HG02610 (cell line): ENCODE measurements around the gene SNRNP200.

Experiments used
- ATAC-seq: cut with Tn5 transposase; IDR thresholded peaks from one replicate; pipeline ENCODE4 v1.9.1; 2021; ENCODE audit warnings: mild to moderate bottlenecking, moderate library complexity; ENCODE audit not compliant: unreplicated experiment

The SNRNP200 gene

DNA sequence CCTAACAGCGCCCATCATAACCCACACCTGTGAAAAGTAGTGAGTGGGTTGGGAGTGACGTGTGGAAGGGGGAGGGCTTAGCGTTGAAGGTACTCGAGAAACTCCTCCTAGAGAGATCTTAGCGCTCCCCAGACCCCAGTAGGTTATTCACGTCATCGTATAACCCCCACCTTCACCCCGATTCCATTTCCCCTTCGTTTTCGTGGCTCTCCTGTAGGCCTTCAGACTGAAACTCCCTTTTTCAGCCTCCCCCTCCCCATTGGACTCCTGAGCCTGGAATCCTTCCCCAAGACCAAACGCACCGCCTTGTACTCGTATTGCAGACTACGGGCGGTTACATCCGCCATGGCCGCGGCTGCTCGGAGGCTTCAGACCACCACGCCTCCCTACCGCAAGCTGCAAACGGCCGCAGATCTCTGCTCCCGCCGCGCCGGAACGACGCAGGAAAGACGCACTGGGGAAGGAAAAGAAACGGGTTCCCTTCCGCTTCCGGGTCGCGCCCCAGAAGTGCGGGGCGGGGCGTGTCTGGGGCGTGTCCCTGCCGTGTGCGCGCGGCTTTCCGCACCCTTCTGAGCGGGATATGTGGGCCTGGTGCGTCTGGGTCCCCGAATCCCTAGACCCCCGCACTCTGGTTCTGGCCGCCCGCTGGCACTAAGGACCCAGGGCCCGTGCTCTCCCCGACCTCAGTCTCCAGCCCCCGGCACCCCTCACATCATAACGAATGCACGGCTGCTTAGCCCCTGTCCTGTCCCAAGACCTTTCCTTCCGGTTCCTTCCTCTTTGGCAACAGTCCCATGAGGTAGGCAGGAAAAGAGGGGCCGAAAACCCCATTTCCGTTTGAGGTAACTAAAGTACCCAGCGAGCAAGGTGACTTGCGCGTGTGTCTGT lies at the start of gene SNRNP200:
Gene SNRNP200, minus strand, starts transcription at position 456 of the 888 bp plus-strand sequence. Its CDS starts 109 bp downstream, at position 347.
- ATAC-seq, result peak; percentile 87

DNA sequence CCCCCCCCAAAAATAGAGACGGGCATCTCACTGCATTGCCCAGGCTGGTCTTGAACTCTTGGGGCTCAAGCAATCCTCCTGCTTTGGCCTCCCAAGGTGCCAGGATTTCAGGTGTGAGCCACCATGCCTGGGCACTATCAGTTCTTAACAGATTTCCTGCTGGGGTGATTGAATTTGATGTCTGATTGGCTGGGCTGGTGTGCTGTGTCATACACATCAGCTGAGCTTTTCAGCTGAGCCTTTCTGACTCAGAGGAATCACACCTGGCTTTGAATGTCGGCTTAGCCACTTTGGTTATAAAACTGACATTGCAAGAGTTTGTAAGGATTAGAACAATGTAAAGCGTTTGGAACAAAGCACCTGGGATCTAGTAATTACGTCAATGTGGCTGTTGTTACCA lies 49.1 kb upstream of the SNRNP200 start:
- no peak for ATAC-seq

DNA sequence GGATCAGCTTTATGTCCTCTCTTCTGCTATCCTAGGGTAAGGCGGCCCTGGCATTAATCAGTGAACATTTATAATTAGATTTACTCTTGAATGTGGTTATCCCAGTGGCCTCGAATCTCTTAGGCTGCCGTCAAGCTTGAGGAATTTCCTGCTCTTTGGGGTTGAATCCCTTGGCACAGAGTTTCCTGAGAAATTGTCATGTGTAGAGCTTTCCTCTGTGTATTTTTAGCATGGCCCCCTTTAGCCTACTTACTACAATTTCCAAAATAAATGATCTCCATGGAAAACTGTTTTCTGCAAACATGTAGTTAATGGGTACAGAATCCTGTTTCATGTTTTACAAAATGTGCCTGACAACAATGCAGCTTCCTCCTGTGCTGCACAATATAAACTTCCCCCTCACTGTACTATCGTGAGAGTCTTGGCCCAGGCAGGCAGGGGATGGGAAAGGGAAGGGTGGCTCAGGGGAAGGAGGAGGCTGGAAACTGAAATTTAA lies 48.3 kb upstream of the SNRNP200 start:
- ATAC-seq, result no peak

DNA sequence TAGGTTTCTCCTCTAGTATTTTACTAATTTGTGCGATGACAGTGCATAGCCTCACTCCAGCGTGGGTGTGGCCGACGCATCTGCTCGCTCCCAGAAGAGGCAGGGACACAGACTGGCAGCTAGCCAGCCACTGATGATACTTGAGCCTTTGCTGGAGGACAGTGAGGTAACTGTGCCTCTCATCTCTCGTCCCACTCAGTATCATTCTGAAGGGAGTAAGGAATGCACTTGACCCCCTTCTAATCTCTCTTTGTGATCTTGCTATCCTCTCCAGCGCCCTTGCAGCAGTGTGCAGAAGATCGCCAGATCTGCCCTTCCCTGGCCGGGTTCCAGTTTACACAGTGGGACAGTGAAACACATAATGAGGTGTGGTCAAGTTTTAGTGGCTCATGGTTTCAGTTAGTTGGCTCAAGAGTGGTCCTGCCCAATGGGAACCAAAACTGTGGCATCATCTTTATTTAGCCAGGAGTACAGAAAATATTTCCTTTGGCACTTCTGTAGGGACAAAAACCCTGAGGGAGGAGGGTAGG lies 47.8 kb upstream of the SNRNP200 start:
- ATAC-seq, result no peak

DNA sequence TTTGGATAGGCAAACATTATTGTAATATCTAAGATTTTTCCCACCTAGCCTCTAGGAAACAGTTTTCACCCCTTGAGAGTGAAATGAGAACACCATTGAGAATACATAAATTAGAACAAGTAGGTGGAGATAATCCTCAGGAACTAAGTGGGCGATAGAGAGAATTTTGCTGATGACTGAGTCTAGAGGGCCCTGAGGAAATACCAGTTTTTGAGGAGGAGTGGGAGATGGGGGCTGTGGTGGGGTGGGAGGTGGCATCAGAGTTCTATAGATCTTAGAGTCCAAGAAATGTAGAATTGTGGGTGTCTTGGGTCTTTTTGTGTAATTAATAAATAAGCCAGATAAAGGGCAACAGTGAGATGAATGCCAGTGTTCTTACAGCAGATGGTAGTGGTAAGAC lies 42.0 kb upstream of the SNRNP200 start:
- ATAC-seq, result no peak

DNA sequence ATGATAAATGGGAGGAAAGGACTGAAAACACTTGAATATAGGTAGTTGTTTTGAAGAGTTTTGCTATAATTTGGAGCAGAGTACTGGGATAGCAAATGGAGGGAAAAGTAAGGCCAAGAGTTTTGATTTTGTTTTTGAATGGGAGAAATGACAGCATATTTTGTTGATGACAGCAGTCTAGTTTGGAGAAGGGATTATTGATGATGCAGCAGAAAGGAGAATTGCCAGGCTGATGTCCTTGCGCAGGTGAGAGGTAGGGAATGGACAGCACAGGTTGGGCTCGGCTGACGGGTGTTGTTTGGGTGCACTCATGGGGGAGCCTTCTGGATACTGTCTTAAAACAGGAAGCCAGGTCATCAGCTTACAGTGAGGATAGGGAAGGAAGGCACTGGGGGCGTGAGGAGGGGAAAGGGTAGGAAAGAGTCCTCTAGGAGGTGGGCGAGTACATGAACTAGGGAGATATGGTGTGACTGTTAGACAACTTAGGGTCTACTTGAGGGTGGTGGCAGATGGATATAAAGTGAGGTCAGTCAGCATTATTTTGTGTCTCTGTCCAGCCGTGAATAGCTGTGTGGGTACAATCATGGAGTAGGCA lies 40.6 kb upstream of the SNRNP200 start:
- ATAC-seq, result no peak

DNA sequence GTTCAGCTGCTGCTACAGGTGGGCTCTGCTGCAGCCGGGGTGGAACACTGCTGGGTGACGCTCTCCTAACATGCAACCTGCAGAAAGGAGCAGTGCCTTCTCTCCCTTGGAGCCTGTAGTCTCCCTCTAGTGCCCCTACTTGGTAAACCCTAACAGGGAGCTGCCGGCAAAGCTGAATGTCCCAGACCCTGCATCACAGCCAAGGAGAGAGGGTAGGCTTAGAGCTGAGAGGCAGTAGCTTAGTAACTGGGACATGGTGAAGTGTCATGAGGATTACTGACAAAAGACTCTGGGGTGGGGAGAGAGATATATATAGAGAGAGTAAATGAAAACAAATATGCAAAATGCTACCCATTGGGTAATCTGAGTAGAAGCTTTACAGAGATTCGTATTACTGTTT lies 40.1 kb upstream of the SNRNP200 start:
- no peak for ATAC-seq

DNA sequence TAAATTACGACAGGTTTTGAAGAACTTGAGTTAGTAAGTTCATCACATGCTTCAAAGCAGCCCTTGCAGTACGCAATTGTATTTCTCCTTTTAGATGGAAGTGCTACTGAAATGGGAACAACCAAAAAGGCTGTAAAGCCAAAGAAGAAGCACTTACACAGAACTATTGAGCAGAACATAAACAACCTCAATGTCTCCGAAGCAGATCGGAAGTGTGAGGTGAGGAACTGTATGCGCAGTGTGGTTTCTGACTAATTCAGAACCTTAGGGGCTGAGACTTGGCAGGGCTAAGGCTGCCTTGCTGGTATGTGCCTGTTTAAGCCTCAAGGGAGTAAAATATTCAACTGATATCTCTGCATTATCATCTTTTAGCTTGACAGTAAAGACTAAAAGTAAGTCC lies 38.7 kb upstream of the SNRNP200 start:
- peak; percentile 93 for ATAC-seq

DNA sequence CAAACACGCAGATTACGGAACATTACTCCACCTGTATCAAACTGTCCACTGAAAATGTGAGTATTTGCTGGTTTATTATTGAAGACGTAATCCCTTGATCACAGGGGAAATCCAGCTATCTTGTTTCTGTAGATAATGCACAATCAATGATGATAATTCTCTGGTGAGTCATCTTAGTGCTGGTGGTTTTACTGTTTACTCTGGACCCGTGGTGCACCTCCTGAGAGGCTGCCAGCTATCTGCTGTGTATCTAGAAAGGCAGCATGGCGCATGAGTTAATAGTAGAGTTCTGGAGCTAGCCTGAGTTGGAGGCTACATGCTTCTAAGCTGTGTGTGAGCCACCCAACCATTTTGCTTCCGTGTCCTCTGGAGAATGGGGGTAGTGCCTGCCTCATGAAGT lies 36.7 kb upstream of the SNRNP200 start:
- ATAC-seq, result no peak

DNA sequence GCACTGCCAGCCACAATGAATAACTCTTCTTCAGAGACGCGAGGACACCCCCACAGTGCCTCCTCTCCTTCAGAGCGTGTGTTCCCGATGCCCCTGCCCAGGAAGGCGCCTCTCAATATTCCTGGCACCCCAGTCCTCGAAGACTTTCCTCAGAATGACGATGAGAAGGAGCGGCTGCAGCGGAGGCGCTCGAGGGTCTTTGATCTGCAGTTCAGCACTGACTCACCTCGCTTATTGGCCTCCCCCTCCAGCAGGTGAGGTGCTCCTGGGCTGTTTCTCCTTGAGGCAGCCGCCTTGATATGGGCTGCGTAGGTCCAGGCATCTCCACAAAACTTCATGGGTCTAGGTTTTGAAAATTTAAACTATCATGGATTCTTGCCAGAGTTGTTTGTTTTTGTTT lies 36.3 kb upstream of the SNRNP200 start:
- ATAC-seq, result no peak

DNA sequence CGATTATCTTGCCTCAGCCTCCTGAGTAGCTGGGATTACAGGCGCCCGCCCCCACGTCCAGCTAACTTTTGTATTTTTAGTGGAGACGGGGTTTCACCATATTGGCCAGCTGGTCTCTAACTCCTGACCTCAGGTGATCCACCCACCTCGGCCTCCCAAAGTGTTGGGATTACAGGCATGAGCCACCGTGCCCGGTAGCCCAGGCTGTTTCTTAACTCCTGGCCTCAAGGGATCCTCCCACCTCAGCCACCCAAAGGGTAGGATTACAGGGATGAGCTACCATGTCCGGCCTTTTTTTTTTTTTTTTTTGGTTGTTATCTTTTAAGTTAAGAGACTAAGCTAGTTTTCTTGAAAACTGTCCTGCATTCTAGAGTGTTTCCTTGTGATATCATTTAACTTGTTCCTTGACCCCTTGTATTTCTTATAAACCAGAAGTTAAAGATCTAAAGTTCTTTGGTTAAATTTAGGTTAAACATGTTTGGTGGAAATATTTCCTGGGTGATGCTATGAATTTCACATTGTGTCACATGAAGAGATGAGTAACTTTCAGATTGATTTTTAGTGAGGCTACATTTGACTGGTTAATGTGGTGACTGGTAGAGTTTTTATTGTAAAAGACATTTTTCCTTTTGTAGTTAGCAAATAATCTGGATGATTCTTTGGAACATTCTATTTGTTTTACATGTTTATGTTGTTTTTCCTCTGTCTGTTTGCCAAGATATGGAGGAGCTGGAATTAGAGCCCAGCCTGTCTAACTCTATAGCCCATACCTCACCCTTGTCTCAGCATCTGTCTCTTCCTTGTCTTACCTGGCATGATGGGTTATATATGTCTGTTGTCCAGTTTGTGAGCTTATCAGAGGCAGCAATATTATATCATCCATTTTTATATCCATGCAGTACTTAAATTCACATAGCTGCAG lies 35.4 kb upstream of the SNRNP200 start:
- no peak for ATAC-seq

DNA sequence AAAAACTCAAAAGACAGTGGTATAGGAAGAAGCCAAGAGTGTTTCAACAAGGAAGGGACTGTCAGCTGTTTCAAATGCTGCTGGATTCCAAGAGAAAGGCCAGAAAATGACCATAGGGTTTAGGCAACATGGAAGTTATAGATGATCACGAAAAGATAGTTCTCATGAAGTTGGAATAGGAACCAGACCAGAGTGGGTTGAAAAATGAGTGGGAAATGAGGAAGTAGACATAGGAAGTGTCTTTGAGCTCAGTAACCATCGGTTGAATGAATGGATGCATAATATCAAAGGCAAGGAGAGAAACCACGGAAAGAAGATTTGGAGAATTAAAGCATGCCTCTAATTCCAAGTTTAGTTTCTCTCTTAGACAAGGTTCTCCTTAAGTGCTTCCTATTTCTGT lies 31.5 kb upstream of the SNRNP200 start:
- ATAC-seq, result no peak

DNA sequence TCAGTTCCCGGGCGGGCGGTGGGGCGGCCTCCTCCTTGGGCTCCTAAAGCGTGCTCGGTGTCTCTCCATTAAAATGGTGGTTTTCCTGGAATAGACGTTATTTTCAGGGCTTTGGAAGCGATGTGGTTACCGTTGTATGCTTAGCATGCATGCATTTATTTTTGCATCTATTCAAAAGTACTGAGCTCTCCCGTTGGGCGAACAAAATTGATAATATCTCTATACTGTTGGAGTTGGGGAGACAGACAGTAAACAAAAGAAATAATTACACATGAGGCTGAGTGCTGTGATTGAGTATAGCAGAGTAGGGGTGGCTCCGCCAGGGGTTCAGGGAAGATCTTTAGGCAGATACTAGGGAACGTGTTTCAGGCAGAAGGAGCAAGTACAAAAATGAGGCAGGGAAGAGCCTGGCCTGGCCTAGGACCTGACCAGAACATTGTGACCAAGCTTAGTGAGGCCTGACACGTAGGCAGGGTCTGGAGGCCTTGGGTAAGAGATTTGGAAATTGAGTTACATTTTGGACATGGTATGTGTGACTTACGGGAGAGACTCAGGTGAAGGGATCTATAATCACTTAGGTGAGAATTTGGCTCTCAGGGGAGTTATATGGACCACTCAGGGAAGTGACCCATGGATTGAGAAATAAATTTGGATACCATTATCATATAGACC lies 30.9 kb upstream of the SNRNP200 start:
- no peak for ATAC-seq

DNA sequence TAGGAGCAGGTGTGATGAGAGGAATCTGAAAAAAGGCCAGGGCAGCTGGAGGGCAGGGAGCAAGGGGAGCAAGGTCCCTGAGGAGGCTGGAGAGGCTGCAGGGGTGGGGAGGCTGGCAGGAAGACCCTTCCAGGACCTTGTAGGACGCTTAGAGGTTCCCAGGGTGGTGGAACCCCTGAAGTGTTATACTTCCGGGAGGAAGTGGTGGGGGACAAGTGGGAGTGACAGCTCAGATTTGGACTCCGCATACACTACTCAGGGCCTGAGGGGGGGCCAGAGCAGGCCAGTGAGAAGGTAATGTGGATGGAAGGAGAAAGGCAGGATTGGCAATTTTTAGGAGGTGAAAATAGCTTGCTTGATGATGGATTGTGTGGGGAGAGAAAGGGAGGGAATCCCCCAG lies 28.4 kb upstream of the SNRNP200 start:
- no peak for ATAC-seq

DNA sequence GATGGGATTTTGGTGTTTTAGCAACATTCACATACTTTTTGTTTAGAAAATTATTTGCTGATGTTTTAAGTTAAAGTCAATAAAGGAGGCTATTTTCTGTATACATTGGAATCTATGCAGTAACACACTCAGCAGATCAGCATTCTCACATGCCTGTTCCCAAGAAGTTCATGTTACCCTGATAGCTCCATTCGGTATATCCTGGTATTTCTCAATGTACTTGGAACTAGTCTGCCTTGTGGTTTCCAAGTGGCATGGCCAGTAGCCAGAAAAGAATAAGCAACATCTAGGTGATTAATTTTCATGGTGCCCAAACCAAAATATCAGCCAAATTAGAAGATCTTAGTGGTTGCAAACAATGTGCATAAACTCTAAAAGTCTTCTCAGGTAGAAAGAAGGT lies 25.1 kb upstream of the SNRNP200 start:
- ATAC-seq, result no peak

DNA sequence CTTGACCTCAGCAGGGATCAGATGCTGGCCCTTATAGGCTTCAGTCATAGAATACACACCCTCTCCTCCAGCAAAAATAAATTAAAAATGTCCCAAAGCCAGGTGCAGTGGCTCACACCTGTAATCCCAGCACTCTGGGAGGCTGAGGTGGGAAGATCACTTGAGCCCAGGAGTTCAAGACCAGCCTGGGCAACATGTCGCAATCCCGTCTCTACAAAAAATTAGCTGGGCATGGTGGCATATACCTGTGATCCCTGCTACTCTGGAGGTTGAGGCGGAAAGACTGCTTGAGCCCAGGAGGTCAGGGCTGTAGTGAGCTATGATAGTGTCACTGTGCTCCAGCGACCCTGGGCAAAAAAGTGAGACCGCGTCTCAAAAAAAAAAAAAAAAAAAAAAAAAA lies 24.5 kb upstream of the SNRNP200 start:
- no peak for ATAC-seq

DNA sequence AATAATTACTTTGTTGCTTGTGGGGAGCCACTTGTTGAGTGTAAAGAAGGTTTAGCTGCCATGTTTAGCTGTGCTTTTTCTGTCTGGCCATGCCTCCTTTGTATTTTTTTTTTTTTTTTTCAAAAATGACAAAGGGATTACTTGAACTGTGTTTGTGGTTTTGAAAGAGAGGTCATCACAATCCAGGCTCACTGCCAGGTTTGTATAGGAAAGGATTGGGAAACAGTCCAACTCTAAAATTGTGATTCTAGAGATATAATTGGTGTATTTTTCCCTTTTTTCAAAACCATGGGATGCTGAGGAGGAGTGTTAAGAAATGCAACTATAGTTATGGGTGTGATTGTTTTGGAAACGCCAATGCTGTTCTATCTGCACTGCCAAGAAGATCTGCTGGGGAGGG lies 24.1 kb upstream of the SNRNP200 start:
- ATAC-seq, result no peak

DNA sequence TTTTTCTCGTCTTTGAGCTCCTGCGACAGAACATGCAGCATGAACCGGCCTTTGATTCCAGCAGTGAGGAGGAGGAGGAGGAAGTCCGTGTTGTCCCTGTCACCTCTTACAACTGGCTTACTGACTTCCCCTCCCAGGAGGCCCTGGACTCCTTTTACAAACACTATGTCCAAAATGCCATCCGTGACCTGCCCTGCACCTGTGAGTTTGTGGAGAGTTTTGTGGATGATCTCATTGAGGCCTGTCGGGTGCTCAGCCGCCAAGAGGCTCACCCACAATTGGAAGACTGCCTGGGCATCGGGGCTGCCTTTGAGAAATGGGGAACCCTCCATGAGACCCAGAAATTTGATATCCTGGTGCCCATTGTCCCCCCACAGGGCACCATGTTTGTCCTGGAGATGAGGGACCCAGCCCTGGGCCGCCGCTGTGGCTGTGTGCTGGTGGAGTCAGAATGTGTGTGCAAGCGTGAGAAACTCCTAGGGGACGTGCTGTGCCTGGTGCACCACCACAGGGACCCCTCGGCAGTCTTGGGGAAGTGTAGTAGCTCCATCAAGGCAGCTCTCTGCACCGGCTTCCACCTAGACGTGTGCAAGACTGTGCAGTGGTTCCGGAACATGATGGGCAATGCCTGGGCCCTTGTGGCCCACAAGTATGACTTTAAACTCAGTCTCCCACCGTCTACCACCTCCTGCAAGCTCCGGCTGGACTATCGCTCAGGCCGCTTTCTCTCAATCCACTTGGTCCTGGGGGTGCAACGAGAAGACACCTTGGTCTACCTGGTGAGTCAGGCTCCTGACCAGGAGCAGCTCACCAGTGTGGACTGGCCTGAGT lies 21.9 kb upstream of the SNRNP200 start:
- no peak for ATAC-seq

DNA sequence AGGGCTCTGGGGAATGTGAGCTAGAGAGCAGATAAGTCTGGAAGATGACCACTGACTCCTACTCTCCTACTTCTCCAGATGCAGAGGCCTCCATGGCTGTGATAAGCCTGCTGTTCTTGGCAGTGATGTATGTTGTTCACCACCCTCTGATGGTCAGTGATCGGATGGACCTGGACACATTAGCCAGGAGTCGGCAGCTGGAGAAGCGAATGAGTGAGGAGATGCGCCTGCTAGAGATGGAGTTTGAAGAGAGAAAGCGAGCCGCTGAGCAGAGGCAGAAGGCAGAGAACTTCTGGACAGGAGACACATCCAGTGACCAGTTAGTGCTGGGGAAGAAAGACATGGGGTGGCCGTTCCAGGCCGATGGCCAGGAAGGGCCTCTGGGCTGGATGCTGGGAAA lies 21.2 kb upstream of the SNRNP200 start:
- ATAC-seq, result no peak

DNA sequence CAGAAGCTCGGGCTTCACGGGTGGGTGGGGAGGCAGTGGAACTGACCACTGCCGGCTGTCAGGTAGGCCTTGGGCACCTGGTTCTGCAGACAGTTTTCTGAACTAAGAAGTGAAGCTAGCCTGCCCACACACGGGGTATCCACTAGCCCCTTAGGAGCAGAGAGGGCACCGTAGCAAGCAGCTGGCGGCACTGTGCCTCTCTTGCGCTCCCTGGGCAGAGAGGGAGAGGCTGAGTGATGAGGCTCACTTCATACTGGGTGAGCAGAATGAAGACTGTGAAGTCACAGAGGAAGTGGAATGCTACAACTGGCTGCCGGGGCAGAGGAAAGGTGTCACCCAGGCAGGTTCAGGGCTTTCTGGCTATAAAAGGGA lies 20.5 kb upstream of the SNRNP200 start:
- no peak for ATAC-seq
